GM06990 (cell line): Measurements from ENCODE around the gene DOCK1.
"Not testable (repeated sequence)": the region's sequence is repeated elsewhere in the genome, so short reads cannot be mapped to it uniquely, and the experiment has no call there.

Experiments used
- DNase-seq: peaks from one replicate; pipeline ENCODE4 v3.0.0-alpha.2; 2011; ENCODE audit not compliant: insufficient read length; ENCODE audit errors: extremely low read depth
- H3K27me3 ChIP-seq: replicated peaks from 2 replicates; pipeline ENCODE4 v1.6.0; 2011; ENCODE audit warnings: low read length; ENCODE audit not compliant: control insufficient read depth, insufficient read depth
- H3K36me3 ChIP-seq: 2 replicates; pipeline ENCODE4 v1.5.1; 2011; ENCODE audit warnings: low read length; ENCODE audit not compliant: control insufficient read depth, insufficient read depth
- H3K4me3 ChIP-seq: replicated peaks from 2 replicates; pipeline ENCODE4 v1.5.1; 2011; ENCODE audit warnings: low read depth, mild to moderate bottlenecking, control low read depth, low read length
- CTCF ChIP-seq: IDR thresholded peaks from 2 replicates; pipeline ENCODE4 v1.5.1; 2011; ENCODE audit warnings: low read length, control low read depth, mild to moderate bottlenecking, inconsistent platforms; ENCODE audit not compliant: insufficient read depth, poor library complexity, severe bottlenecking

DOCK1 gene

GRCh38 chr10:126889421-126889820 lies 15.8 kb upstream of the DOCK1 start:
- no peak overlapping the region for H3K4me3 ChIP-seq
- H3K27me3 ChIP-seq: no peaks in the 10 kb centered on the region
- no peak for DNase-seq

GRCh38 chr10:126890797-126891196 lies 14.4 kb upstream of the DOCK1 start:
- not testable (repeated sequence) for H3K4me3 ChIP-seq, DNase-seq, H3K27me3 ChIP-seq, H3K36me3 ChIP-seq

More at GRCh38 chr10:126889421-126889820, 15.8 kb upstream of the DOCK1 start:
- no peak for TF ChIP-seq CTCF
- no peaks in the 10 kb centered on the region for H3K36me3 ChIP-seq

- DNase-seq: no peak
- no peak overlapping the region for H3K4me3 ChIP-seq
These were observed 12.7 kb upstream of the DOCK1 start for GRCh38 chr10:126892226-126893175.

GRCh38 chr10:126893206-126893605 lies 12.0 kb upstream of the DOCK1 start:
- no peak for DNase-seq
- Histone ChIP-seq H3K27me3 (no peaks in the 10 kb centered on the region), H3K4me3 (no peak overlapping the region), H3K36me3 (no peaks in the 10 kb centered on the region)
- no peak for TF ChIP-seq CTCF

More at GRCh38 chr10:126892226-126893175, 12.7 kb upstream of the DOCK1 start:
- TF ChIP-seq CTCF: no peak
- Histone ChIP-seq H3K27me3 (no peaks in the 10 kb centered on the region), H3K36me3 (no peaks in the 10 kb centered on the region)

- no peaks in the 10 kb centered on the region for H3K36me3 ChIP-seq
- DNase-seq: no peak
- H3K27me3 ChIP-seq: no peaks in the 10 kb centered on the region
- H3K4me3 ChIP-seq: no peak overlapping the region
- no peak for TF ChIP-seq CTCF
These were observed 11.4 kb upstream of the DOCK1 start for GRCh38 chr10:126893841-126894240.

- Histone ChIP-seq H3K27me3 (no peaks in the 10 kb centered on the region), H3K36me3 (no peaks in the 10 kb centered on the region), H3K4me3 (no peak overlapping the region)
- no peak for DNase-seq
- no peak for TF ChIP-seq CTCF
These were observed 9.9 kb upstream of the DOCK1 start for GRCh38 chr10:126895214-126895781.
